HepG2 (cell line): ENCODE measurements around the gene EIF1. TPM values are rescaled to one million over a fixed set of nuclear protein-coding genes. Genes with fewer than 3 reads are reported as not detected.

Experiments
- ARID3A ChIP-seq: IDR thresholded peaks from 2 replicates; pipeline ENCODE4 v1.6.1; 2012; ENCODE audit warnings: low read depth, low read length, improper control_type of control experiment
- GTF3A ChIP-seq: sonication (generic); formaldehyde crosslinking; conservative IDR thresholded peaks from 2 replicates; pipeline ENCODE4 v1.4.0; 2020; ENCODE audit warnings: mild to moderate bottlenecking, missing genetic modification reagents
- IKZF1 ChIP-seq: fragments of 450-650 bp; IDR thresholded peaks from 2 replicates; pipeline ENCODE4 v1.7.1; 2016
- MATR3 ChIP-seq: sonication (generic); formaldehyde crosslinking; IDR thresholded peaks from 2 replicates; pipeline ENCODE4 v1.4.0; 2020; ENCODE audit warnings: missing genetic modification reagents
- MYNN ChIP-seq: sonication (generic); formaldehyde crosslinking; IDR thresholded peaks from 2 replicates; pipeline ENCODE4 v1.4.0; 2020; ENCODE audit warnings: mild to moderate bottlenecking, low read depth, missing genetic modification reagents
- NCOA5 ChIP-seq: sonication (generic); formaldehyde crosslinking; IDR thresholded peaks from 2 replicates; pipeline ENCODE4 v1.4.0; 2020; ENCODE audit warnings: missing genetic modification reagents
- PAF1 ChIP-seq: IDR thresholded peaks from 2 replicates; pipeline ENCODE4 v1.6.1; 2016; ENCODE audit warnings: missing genetic modification reagents, missing compliant biosample characterization
- POLR2G ChIP-seq: fragments of 200-400 bp; formaldehyde crosslinking; IDR thresholded peaks from 2 replicates; pipeline ENCODE4 v1.6.1; 2018; ENCODE audit warnings: mild to moderate bottlenecking, low read depth, low read length, moderate library complexity
- REL ChIP-seq: sonication (generic); formaldehyde crosslinking; conservative IDR thresholded peaks from 2 replicates; pipeline ENCODE4 v1.8.0; 2022; ENCODE audit warnings: mild to moderate bottlenecking, missing genetic modification reagents, moderate library complexity
- SMC3 ChIP-seq: IDR thresholded peaks from 2 replicates; pipeline ENCODE4 v1.6.1; 2011; ENCODE audit warnings: low read length, improper control_type of control experiment
- STAG1 ChIP-seq: sonication (generic); formaldehyde crosslinking; IDR thresholded peaks from 2 replicates; pipeline ENCODE4 v1.4.0; 2020; ENCODE audit warnings: missing genetic modification reagents
- XRCC5 ChIP-seq: fragments of 200-400 bp; formaldehyde crosslinking; optimal IDR thresholded peaks from 2 replicates; pipeline ENCODE3; 2017; ENCODE audit warnings: mild to moderate bottlenecking, low read length
- ZBTB3 ChIP-seq: sonication (generic); formaldehyde crosslinking; IDR thresholded peaks from 2 replicates; pipeline ENCODE4 v1.4.0; 2020; ENCODE audit warnings: low read depth, mild to moderate bottlenecking, moderate library complexity, missing genetic modification reagents, borderline replicate concordance
- ZFP1 ChIP-seq: IDR thresholded peaks from 2 replicates; pipeline ENCODE4 v1.6.1; 2016
- ZIK1 ChIP-seq: sonication (generic); formaldehyde crosslinking; IDR thresholded peaks from 2 replicates; pipeline ENCODE4 v1.5.0; 2020; ENCODE audit warnings: mild to moderate bottlenecking, low read depth, missing genetic modification reagents, borderline replicate concordance
- ZNF124 ChIP-seq: sonication (generic); formaldehyde crosslinking; IDR thresholded peaks from 2 replicates; pipeline ENCODE4 v1.4.0; 2020; ENCODE audit warnings: missing genetic modification reagents
- ZNF143 ChIP-seq: sonication (generic); formaldehyde crosslinking; IDR thresholded peaks from 2 replicates; pipeline ENCODE4 v1.4.0; 2020; ENCODE audit warnings: missing genetic modification reagents
- ZNF207 ChIP-seq: fragments of 450-650 bp; IDR thresholded peaks from 2 replicates; pipeline ENCODE4 v1.6.1; 2016; ENCODE audit warnings: antibody characterized with exemption, borderline replicate concordance
- ZNF646 ChIP-seq: sonication (generic); formaldehyde crosslinking; IDR thresholded peaks from 2 replicates; pipeline ENCODE4 v1.9.0; 2021; ENCODE audit warnings: mild to moderate bottlenecking, missing genetic modification reagents
- ZNF670 ChIP-seq: sonication (generic); formaldehyde crosslinking; IDR thresholded peaks from 2 replicates; pipeline ENCODE4 v1.8.0; 2022; ENCODE audit warnings: mild to moderate bottlenecking, missing genetic modification reagents, borderline replicate concordance
- polyA plus RNA-seq, 8 experiments: library from polyadenylated mRNA; depleted of rRNA in 3 of 8; stranded (reverse) in 7 of 8; unstranded in 1 of 8; fragments of >200 nt; fragmentation: Illumina TruSeq in 4 of 8; extraction: Trizol in 4 of 8; gene quantifications; 2 replicates each; pipeline versions ENCODE4 v1.2.1 to v1.2.3, GENCODE V29; 2011 to 2016; ENCODE audit warnings: low read depth in 4 of 8, missing spikeins in 1 of 8, mixed read lengths in 1 of 8; ENCODE audit not compliant: insufficient read depth in 1 of 8
- total RNA-seq, 5 experiments: library from RNA; depleted of rRNA; stranded (reverse); fragments of >200 nt; fragmentation: Illumina TruSeq; extraction: Trizol; gene quantifications; 2 replicates each; pipeline ENCODE4 v1.2.3, GENCODE V29; 2016; ENCODE audit warnings: low read depth in 1 of 5
- TF ChIP-seq, protein P1 (sequence below): sonication (generic); formaldehyde crosslinking; IDR thresholded peaks from 2 replicates; pipeline ENCODE4 v1.5.1; 2020; ENCODE audit warnings: mild to moderate bottlenecking, missing genetic modification reagents, moderate library complexity

Gene EIF1
- total and polyA plus RNA-seq, 2 of the 13 experiments (the other 11 are each of a cell fraction or from before 2014, with no cell fraction given), result 147 to 517 TPM

GRCh38 chr17:41695954-41696757, 7.5 kb downstream of the EIF1 start (continued):
- TF ChIP-seq PAF1 (CRISPR knock-in tag) (0 out of 2 replicates have a peak, but pooled peaks have one; percentile 19), ZIK1 (CRISPR knock-in tag) (no peak), SMC3 (peak; percentile 44), ZNF207 (no peak), NCOA5 (no peak), POLR2G (no peak), IKZF1 (no peak), ZNF124 (no peak), ZFP1 (CRISPR knock-in tag) (no peak), STAG1 (CRISPR knock-in tag) (peak; percentile 26), MYNN (no peak), ARID3A (0 out of 2 replicates have a peak, but pooled peaks have one; percentile 15), ZNF670 (CRISPR knock-in tag) (no peak), ZBTB3 (CRISPR knock-in tag) (no peak), MATR3 (CRISPR knock-in tag) (no peak), ZNF646 (no peak), ZNF143 (no peak), REL (CRISPR knock-in tag) (peak; percentile 44; the same call in 1 of the 2 replicates), XRCC5 (peak; percentile 33), GTF3A (CRISPR knock-in tag) (no peak)
- TF ChIP-seq, protein P1, sequence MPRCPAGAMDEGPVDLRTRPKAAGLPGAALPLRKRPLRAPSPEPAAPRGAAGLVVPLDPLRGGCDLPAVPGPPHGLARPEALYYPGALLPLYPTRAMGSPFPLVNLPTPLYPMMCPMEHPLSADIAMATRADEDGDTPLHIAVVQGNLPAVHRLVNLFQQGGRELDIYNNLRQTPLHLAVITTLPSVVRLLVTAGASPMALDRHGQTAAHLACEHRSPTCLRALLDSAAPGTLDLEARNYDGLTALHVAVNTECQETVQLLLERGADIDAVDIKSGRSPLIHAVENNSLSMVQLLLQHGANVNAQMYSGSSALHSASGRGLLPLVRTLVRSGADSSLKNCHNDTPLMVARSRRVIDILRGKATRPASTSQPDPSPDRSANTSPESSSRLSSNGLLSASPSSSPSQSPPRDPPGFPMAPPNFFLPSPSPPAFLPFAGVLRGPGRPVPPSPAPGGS (CRISPR knock-in tag), result no peak
